ENCODE measurements around the gene OR6C65.
"Not testable (repeated sequence)": the region's sequence is repeated elsewhere in the genome, so short reads cannot be mapped to it uniquely, and the experiment has no call there.

Gene OR6C65

DNA sequence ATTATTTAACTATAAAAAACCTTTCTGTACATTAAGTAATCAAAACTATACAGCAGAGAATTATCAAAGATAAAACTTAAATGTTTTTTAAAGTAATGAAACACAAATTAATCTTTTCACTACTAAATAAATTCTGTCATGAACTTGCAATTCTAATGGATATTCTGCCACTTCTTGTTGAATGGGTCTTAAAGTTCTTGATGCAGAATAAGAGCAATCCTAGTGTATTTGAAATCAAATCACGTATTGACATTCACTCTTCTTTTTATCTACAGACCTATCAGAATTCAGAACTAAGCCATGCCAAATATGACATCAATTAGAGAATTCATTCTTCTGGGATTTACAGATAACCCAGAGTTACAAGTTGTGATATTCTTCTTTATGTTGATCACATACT is at the start of gene OR6C65:
OR6C65 (plus strand) TSS at position 301 of the 400 bp plus-strand sequence; CDS start at position 301, 0 bp downstream.
- no peak within 1 kb of the TSS for H3K9ac ChIP-seq (ENCODE audit: low read length)
- no peak within 1 kb of the TSS for H3K27ac ChIP-seq (ENCODE audit: low read depth, low read length)
- no peak within 1 kb of the TSS for H3K4me3 ChIP-seq (ENCODE audit: low read depth in 1 of 2, low read length in 2 of 2)
- no peaks in the 10 kb centered on the region for H3K36me3 ChIP-seq (ENCODE audit: insufficient read depth, low read length)
- H3K27me3 ChIP-seq (ENCODE audit: control insufficient read depth in 1 of 2, insufficient read depth in 2 of 2, low read length in 2 of 2), result no peaks in the 10 kb centered on the region
- no peaks in the 10 kb centered on the region for H3K9me3 ChIP-seq (ENCODE audit: low read length)
- no peaks in the 10 kb centered on the region for H3K4me1 ChIP-seq (ENCODE audit: insufficient read depth, low read length)

DNA sequence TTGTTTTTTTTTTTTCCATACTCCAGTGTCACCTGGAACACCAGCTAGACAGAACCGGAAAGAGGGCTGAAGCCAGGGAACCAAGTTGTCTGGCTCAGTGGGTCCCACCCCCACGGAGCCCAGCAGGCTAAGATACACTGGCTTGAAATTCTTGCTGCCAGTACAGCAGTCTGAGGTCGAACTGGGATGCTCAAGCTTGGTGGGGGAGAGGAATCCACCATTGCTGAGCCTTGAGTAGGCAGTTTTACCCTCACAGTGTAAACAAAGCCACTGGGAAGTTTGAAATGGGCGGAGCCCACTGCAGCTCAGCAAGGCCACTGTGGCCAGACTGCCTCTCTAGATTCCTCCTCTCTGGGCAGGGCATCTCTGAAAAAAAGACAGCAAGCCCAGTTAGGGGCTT is 45.0 kb upstream of the OR6C65 start:
- not testable (repeated sequence) for H3K36me3 ChIP-seq (ENCODE audit: insufficient read depth, low read length); H3K4me1 ChIP-seq (ENCODE audit: insufficient read depth, low read length); H3K27me3 ChIP-seq (ENCODE audit: control insufficient read depth in 1 of 2, insufficient read depth in 2 of 2, low read length in 2 of 2); H3K4me3 ChIP-seq (ENCODE audit: low read depth in 1 of 2, low read length in 2 of 2); H3K9ac ChIP-seq (ENCODE audit: low read length); H3K9me3 ChIP-seq (ENCODE audit: low read length); H3K27ac ChIP-seq (ENCODE audit: low read depth, low read length)

DNA sequence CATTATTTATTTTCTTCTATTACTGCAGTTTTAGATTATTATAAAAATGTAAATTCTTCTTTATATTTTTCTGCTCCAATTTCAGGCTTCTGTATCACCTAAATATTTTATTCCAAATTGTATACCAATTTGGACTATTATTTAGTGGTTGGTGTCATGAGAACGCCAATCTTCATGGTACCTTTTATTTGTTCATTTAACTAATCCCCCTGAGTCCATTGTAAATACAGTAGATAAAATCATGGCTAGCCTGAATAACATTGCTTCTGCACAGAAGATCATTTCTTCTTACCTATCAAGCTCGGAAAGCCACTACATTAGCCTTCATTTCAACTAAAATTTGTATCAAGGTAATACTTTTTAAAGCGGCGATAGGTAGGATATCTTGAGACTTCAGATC is 37.7 kb upstream of the OR6C65 start, which contains the start of gene OR6C75:
OR6C75 (plus strand) TSS at position 301 of the 400 bp plus-strand sequence. CDS start 2,136 bp downstream, outside the sequence.
- Histone ChIP-seq H3K27me3 (ENCODE audit: control insufficient read depth in 1 of 2, insufficient read depth in 2 of 2, low read length in 2 of 2) (no peaks in the 10 kb centered on the region), H3K4me3 (ENCODE audit: low read depth in 1 of 2, low read length in 2 of 2) (no peak within 1 kb of the TSS), H3K27ac (ENCODE audit: low read depth, low read length) (no peak within 1 kb of the TSS), H3K9me3 (ENCODE audit: low read length) (no peaks in the 10 kb centered on the region), H3K36me3 (ENCODE audit: insufficient read depth, low read length) (no peaks in the 10 kb centered on the region), H3K4me1 (ENCODE audit: insufficient read depth, low read length) (no peaks in the 10 kb centered on the region), H3K9ac (ENCODE audit: low read length) (no peak within 1 kb of the TSS)

DNA sequence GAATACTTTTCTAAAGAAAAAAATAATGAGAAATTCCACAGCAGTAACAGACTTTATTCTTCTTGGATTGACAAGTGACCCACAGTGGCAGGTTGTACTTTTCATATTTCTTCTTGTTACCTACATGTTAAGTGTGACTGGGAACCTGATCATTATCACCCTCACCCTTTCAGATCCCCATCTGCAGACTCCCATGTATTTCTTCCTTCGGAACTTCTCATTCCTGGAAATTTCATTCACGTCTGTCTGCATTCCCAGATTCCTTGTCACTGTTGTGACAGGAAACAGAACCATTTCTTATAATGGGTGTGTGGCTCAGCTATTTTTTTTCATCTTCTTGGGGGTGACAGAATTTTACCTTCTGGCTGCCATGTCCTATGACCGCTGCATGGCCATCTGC is 35.2 kb upstream of the OR6C65 start:
- no peak overlapping the region for H3K27ac ChIP-seq (ENCODE audit: low read depth, low read length)
- no peak overlapping the region for H3K9ac ChIP-seq (ENCODE audit: low read length)
- no peaks in the 10 kb centered on the region for H3K9me3 ChIP-seq (ENCODE audit: low read length)
- no peaks in the 10 kb centered on the region for H3K36me3 ChIP-seq (ENCODE audit: insufficient read depth, low read length)
- no peak overlapping the region for H3K4me3 ChIP-seq (ENCODE audit: low read depth in 1 of 2, low read length in 2 of 2)
- no peaks in the 10 kb centered on the region for H3K27me3 ChIP-seq (ENCODE audit: control insufficient read depth in 1 of 2, insufficient read depth in 2 of 2, low read length in 2 of 2)
- H3K4me1 ChIP-seq (ENCODE audit: insufficient read depth, low read length), result no peaks in the 10 kb centered on the region

DNA sequence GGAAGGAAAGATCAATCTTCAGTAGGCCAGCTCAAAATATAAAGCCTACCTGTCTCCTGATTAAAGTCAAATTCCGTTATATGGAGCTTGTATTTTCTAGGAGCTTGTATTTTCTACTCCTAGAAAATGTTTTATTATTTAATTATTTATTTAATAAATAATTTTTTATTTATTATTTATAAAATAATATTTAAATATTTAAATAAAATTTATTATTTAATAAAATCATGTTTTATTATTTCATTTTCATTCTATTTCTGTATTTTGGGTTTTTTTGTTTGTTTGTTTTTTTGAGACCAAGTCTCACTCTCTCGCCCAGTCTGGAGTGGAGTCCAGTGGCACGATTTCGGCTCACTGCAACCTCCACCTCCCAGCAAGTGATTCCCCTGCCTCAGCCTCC is 27.8 kb upstream of the OR6C65 start:
- H3K9ac ChIP-seq (ENCODE audit: low read length), result no peak overlapping the region
- H3K27ac ChIP-seq (ENCODE audit: low read depth, low read length), result no peak overlapping the region
- no peak overlapping the region for H3K4me3 ChIP-seq (ENCODE audit: low read depth in 1 of 2, low read length in 2 of 2)
- H3K27me3 ChIP-seq (ENCODE audit: control insufficient read depth in 1 of 2, insufficient read depth in 2 of 2, low read length in 2 of 2), result no peaks in the 10 kb centered on the region
- no peaks in the 10 kb centered on the region for H3K4me1 ChIP-seq (ENCODE audit: insufficient read depth, low read length)
- no peaks in the 10 kb centered on the region for H3K9me3 ChIP-seq (ENCODE audit: low read length)
- H3K36me3 ChIP-seq (ENCODE audit: insufficient read depth, low read length), result no peaks in the 10 kb centered on the region

DNA sequence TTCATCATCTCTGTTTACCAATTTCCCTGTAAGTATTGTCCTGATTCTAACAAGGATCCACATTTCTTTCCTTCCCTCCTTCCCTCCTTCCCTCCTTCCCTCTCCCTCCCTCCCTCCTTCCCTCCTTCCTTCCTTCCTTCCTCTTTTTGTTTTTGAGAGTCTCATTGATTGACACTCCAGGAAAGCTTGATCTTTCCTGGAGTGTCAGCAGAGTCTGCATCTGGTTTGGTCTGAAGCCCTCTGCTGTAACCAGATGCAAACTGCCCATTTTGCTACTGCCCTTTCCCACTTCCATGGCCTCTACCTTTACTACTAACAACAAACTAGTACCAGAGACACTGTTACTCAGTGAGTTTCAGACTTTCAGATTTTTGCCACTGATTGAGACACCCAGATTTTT is 14.4 kb upstream of the OR6C65 start:
- no peaks in the 10 kb centered on the region for H3K27me3 ChIP-seq (ENCODE audit: control insufficient read depth in 1 of 2, insufficient read depth in 2 of 2, low read length in 2 of 2)
- H3K9me3 ChIP-seq (ENCODE audit: low read length), result no peaks in the 10 kb centered on the region
- H3K27ac ChIP-seq (ENCODE audit: low read depth, low read length), result no peak overlapping the region
- no peak overlapping the region for H3K4me3 ChIP-seq (ENCODE audit: low read depth in 1 of 2, low read length in 2 of 2)
- H3K36me3 ChIP-seq (ENCODE audit: insufficient read depth, low read length), result no peaks in the 10 kb centered on the region
- no peaks in the 10 kb centered on the region for H3K4me1 ChIP-seq (ENCODE audit: insufficient read depth, low read length)
- H3K9ac ChIP-seq (ENCODE audit: low read length), result no peak overlapping the region

DNA sequence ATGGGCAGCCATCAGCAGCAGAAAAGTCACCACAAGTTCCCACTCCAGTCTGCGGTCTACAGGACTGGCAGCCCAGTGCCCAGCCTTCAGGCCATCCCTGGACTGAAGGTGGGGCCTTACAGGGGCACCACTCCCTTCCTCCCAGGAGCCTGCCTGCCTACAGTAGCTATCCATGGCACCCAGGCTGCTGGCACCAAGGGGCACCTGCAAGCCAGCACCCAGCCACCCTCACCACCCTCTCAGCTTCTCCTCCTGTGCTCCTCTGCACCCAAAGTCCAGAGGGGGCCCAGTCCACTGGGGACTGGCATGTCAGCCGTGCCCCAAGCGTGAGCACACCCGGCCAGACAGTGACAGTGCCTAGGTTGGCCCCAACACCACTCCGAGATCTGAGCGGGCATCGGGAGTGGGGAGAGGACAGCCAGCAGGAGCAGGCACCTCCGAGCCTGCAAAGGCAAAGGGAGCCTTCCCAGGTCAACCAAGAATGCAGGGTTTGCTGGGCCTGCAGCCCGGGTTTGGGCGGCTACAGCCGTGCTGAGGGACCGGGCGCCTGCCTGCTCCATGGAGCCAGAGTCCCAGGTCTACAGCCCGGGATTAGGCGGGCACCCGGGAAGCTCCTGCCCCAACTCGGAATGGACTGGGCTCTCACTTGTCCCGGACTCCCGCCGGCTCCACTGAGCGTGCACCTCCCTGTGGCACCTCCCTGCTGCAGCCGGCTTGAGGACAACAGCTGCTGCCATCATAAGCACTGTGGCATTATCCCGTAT is 8.1 kb upstream of the OR6C65 start:
- Histone ChIP-seq H3K36me3 (ENCODE audit: insufficient read depth, low read length) (no peaks in the 10 kb centered on the region), H3K4me3 (ENCODE audit: low read depth in 1 of 2, low read length in 2 of 2) (no peak overlapping the region), H3K9ac (ENCODE audit: low read length) (no peak overlapping the region)

DNA sequence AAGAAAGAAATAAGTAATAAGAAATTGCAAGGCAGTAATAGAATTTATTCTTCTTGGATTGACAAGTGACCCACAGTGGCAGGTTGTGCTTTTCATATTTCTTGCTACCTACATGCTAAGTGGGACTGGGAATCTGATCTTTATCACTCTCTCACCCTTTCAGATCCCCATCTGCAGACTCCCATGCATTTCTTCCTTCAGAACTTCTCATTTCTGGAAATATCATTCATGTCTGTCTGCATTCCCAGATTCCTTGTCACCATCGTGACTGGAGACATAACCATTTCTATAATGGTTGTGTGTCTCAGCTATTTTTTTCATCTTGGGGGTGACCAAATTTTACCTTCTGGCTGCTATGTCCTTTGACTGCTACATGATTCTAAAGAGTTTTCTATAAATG is 4.0 kb upstream of the OR6C65 start:
- Histone ChIP-seq H3K9me3 (ENCODE audit: low read length) (no peaks in the 10 kb centered on the region), H3K4me1 (ENCODE audit: insufficient read depth, low read length) (no peaks in the 10 kb centered on the region), H3K27me3 (ENCODE audit: control insufficient read depth in 1 of 2, insufficient read depth in 2 of 2, low read length in 2 of 2) (no peaks in the 10 kb centered on the region), H3K9ac (ENCODE audit: low read length) (no peak overlapping the region), H3K4me3 (ENCODE audit: low read depth in 1 of 2, low read length in 2 of 2) (no peak overlapping the region), H3K36me3 (ENCODE audit: insufficient read depth, low read length) (no peaks in the 10 kb centered on the region), H3K27ac (ENCODE audit: low read depth, low read length) (no peak overlapping the region)

More for the DNA sequence above, 8.1 kb upstream of the OR6C65 start:
- H3K27me3 ChIP-seq (ENCODE audit: control insufficient read depth in 1 of 2, insufficient read depth in 2 of 2, low read length in 2 of 2), result no peaks in the 10 kb centered on the region
- no peaks in the 10 kb centered on the region for H3K9me3 ChIP-seq (ENCODE audit: low read length)
- H3K4me1 ChIP-seq (ENCODE audit: insufficient read depth, low read length), result no peaks in the 10 kb centered on the region
- H3K27ac ChIP-seq (ENCODE audit: low read depth, low read length), result no peak overlapping the region

DNA sequence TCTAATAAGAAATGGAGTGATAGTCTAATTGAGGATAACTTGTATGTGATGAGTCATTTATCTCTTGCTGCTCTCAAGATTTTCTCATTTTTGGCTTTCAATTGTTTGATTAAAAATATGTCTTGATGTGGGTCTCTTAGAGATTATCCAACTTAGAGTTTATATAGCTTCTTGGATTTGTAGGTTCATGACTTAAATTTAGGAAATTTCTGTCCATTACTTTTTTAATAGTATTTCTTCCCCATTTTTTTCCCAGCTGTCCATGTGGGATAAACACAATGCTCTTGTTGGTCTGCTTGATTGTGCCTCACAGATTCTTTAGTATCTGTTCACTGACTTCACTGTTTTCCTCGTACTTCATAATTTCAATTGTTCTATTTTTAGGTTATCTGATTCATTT is 7.5 kb downstream of the OR6C65 start:
- no peak overlapping the region for H3K9ac ChIP-seq (ENCODE audit: low read length)
- no peaks in the 10 kb centered on the region for H3K27me3 ChIP-seq (ENCODE audit: control insufficient read depth in 1 of 2, insufficient read depth in 2 of 2, low read length in 2 of 2)
- no peaks in the 10 kb centered on the region for H3K9me3 ChIP-seq (ENCODE audit: low read length)
- no peak overlapping the region for H3K27ac ChIP-seq (ENCODE audit: low read depth, low read length)
- H3K36me3 ChIP-seq (ENCODE audit: insufficient read depth, low read length), result no peaks in the 10 kb centered on the region
- no peaks in the 10 kb centered on the region for H3K4me1 ChIP-seq (ENCODE audit: insufficient read depth, low read length)
- no peak overlapping the region for H3K4me3 ChIP-seq (ENCODE audit: low read depth in 1 of 2, low read length in 2 of 2)

DNA sequence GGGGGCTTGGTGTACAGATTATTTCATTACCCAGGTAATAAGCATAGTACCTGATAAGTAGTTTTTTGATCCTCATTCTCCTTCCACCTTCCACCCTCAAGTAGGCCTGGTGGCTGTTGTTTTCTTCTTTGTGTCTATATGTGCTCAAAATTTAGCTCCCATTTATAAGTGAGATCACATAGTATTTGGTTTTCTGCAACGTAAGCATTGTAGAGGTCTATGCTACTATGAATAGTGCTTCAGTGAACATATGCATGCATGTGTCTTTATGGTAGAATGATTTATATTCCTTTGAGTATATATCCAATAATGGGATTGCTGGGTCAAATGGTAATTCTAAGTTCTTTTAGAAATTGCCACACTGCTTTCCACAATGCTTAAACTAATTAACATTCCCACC is 8.8 kb downstream of the OR6C65 start:
- not testable (repeated sequence) for H3K27me3 ChIP-seq (ENCODE audit: control insufficient read depth in 1 of 2, insufficient read depth in 2 of 2, low read length in 2 of 2); H3K27ac ChIP-seq (ENCODE audit: low read depth, low read length); H3K9ac ChIP-seq (ENCODE audit: low read length); H3K36me3 ChIP-seq (ENCODE audit: insufficient read depth, low read length); H3K4me1 ChIP-seq (ENCODE audit: insufficient read depth, low read length); H3K4me3 ChIP-seq (ENCODE audit: low read depth in 1 of 2, low read length in 2 of 2); H3K9me3 ChIP-seq (ENCODE audit: low read length)

DNA sequence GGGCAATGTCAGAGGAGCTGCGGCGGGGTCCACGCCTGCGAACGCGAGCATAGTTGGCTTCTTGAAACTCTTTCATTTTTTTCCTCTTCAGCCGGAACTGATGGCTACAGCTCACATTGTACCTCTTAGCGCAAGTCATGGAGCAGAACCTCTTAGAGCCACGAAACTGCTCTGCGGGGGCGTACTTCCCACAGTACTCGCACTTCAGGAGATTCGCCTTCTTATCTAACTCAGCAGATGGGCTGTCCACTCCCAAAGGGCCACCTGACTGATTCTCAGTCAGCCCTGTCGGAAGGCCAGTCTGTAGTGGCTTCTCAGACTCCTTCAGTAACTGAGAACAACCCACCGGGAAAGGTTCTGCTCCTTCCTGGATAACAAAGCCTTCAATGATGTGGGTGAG is 11.8 kb downstream of the OR6C65 start:
- H3K27ac ChIP-seq (ENCODE audit: low read depth, low read length); H3K9ac ChIP-seq (ENCODE audit: low read length); H3K4me3 ChIP-seq (ENCODE audit: low read depth in 1 of 2, low read length in 2 of 2); H3K36me3 ChIP-seq (ENCODE audit: insufficient read depth, low read length); H3K4me1 ChIP-seq (ENCODE audit: insufficient read depth, low read length); H3K27me3 ChIP-seq (ENCODE audit: control insufficient read depth in 1 of 2, insufficient read depth in 2 of 2, low read length in 2 of 2); H3K9me3 ChIP-seq (ENCODE audit: low read length): not testable (repeated sequence)

Measured in muscle layer of colon (tissue), 2 donors.